ENCODE data around the gene ATF2. TPM values are rescaled to one million over a fixed set of nuclear protein-coding genes. Genes with fewer than 3 reads are reported as not detected.

ATF2 gene
- total and polyA plus RNA-seq, 2 of the 4 experiments (the other 2 are of a cell fraction) = 23.2 to 60.0 TPM

DNA sequence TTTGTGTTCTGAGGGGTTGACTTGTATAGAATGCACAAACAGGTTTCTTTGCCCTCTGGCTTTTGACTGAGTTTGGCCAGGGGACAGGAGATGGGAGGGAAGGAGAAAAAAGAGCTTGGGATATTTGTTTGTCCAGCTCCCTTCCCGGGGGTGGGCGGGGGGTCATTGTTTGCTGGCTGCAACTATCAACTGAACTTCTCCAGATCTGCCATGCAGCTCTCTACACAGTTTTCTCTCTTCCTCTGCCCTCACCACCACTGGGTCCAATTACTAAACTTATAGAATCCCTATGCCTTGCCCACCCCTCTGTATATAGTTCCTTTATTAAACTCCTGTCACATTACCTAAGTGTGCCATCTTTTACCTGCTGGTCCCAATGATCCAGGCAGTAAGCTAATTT, 130.1 kb downstream of the ATF2 start:
- in situ Hi-C loops (cut with MboI; ENCODE audit: low sequenced_read_pairs) = loop anchor here (25.0 kb wide), 2 partner anchors 224 to 1049 kb away; partner anchors contain the start of genes EVX2, HOXD12 and HOXD13
- H4K8ac ChIP-seq (ENCODE audit: low read depth in 2 of 2, low read length in 2 of 2) = no peak overlapping the region

More for the DNA sequence above, 130.1 kb downstream of the ATF2 start:
- Histone ChIP-seq H3K56ac (ENCODE audit: extremely low read depth, insufficient read depth, low read length) (no peak overlapping the region), H2AFZ (replicated peaks; ENCODE audit: low read length, poor library complexity) (no peak overlapping the region), H3K36me3 (ENCODE audit: control insufficient read depth, insufficient read depth, low read length) (no peaks in the 10 kb centered on the region), H3K27me3 (ENCODE audit: control insufficient read depth, insufficient read depth, low read length) (no peaks in the 10 kb centered on the region), H3K4me2 (ENCODE audit: low read depth, low read length) (no peak overlapping the region), H2AK5ac (ENCODE audit: low read depth, low read length) (no peak overlapping the region), H3K9me3 (ENCODE audit: control insufficient read depth, insufficient read depth, low read length) (no peaks in the 10 kb centered on the region), H4K91ac (ENCODE audit: insufficient read depth, low read depth, low read length) (no peak overlapping the region), H3K23ac (ENCODE audit: low read depth, low read length) (no peak overlapping the region), H2AK9ac (replicated peaks; ENCODE audit: low read depth, low read length, poor library complexity) (no peak overlapping the region), H3K4ac (ENCODE audit: low read depth, low read length) (no peak overlapping the region), H2BK20ac (ENCODE audit: low read depth, low read length) (no peak overlapping the region), H3K4me3 (ENCODE audit: insufficient read depth, low read depth, low read length) (no peak overlapping the region), H3K27ac (ENCODE audit: insufficient read depth, low read length) (no peak overlapping the region), H2BK5ac (ENCODE audit: low read depth, low read length, poor library complexity, severe bottlenecking) (no peak overlapping the region), H3K9ac (ENCODE audit: low read depth, low read length) (no peak overlapping the region), H2BK15ac (ENCODE audit: low read depth, low read length) (no peak overlapping the region), H2BK120ac (ENCODE audit: low read depth, low read length) (no peak overlapping the region), H4K5ac (ENCODE audit: low read depth, low read length) (no peak overlapping the region), H3K4me1 (ENCODE audit: control insufficient read depth, insufficient read depth, low read length) (no peaks in the 10 kb centered on the region), H3K79me1 (ENCODE audit: low read depth in 1 of 2, low read length in 2 of 2) (no peaks in the 10 kb centered on the region), H4K20me1 (ENCODE audit: insufficient read depth, low read length) (no peaks in the 10 kb centered on the region), H3K14ac (replicated peaks; ENCODE audit: low read depth, low read length) (no peak overlapping the region), H3K9me1 (ENCODE audit: insufficient read depth, low read length) (no peaks in the 10 kb centered on the region), H3K18ac (ENCODE audit: low read depth, low read length) (no peak overlapping the region)
- dilution Hi-C loops (cut with HindIII; ENCODE audit: low sequenced_read_pairs, unreplicated experiment) = no loop called here
- ATAC-seq (ENCODE audit: low read depth) = no peak
- ChIA-PET CTCF (interaction anchor here (1.1 kb wide), 1 partner anchor 166 kb away, joined by 3 read pairs; no protein-coding TSS in a partner anchor), POLR2A (ENCODE audit: unreplicated experiment) (interaction anchor here (0.6 kb wide), 1 partner anchor 37 kb away, joined by 6 read pairs; no protein-coding TSS in a partner anchor)
- whole genome bisulfite sequencing, 2 experiments (ENCODE audit: extremely low coverage in 2 of 2, insufficient read length in 1 of 2) = no CpG with 5 or more reads among the region's 2 CpGs
- no peak for DNase-seq
- TF ChIP-seq, protein P1, sequence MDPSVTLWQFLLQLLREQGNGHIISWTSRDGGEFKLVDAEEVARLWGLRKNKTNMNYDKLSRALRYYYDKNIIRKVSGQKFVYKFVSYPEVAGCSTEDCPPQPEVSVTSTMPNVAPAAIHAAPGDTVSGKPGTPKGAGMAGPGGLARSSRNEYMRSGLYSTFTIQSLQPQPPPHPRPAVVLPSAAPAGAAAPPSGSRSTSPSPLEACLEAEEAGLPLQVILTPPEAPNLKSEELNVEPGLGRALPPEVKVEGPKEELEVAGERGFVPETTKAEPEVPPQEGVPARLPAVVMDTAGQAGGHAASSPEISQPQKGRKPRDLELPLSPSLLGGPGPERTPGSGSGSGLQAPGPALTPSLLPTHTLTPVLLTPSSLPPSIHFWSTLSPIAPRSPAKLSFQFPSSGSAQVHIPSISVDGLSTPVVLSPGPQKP (IDR thresholded peaks at IDR 0.05; ENCODE audit: borderline replicate concordance, low read depth, low read length) = no peak
- TF ChIP-seq RCOR1 (IDR thresholded peaks at IDR 0.05; ENCODE audit: insufficient replicate concordance, low read length) = no peak
- intact Hi-C loops (cut with micrococcal nuclease) = no loop called here
- no TSS peak for BruUV-seq (replicated peaks)

All from IMR-90 (cell line).